ENCODE data around the gene GLB1L.

GLB1L gene

GRCh38 chr2:219245148-219245898, at the start of gene GLB1L, which contains the start of gene STK16:
Gene GLB1L, minus strand, starts transcription at chr2:219245444. Its CDS starts 1,871 bp downstream, at chr2:219243573.
Gene STK16, plus strand, starts transcription at chr2:219245479. Its CDS starts 521 bp downstream, at chr2:219246000.
- no peak for TF ChIP-seq CTCF (IDR thresholded peaks at IDR 0.05; ENCODE audit: insufficient read depth, low read depth, low read length, missing control alignments)
- peak; percentile 96 for DNase-seq (ENCODE audit: low read depth)
- H3K4me3 ChIP-seq (ENCODE audit: low read depth, low read length), result peak within 1 kb of the TSS; percentile 82

- peak overlapping the region; percentile 46 for H3K4me3 ChIP-seq (ENCODE audit: low read depth, low read length)
- peak; percentile 94 for DNase-seq (ENCODE audit: low read depth)
- TF ChIP-seq CTCF (IDR thresholded peaks at IDR 0.05; ENCODE audit: insufficient read depth, low read depth, low read length, missing control alignments), result peak; percentile 98
These were observed 49.4 kb upstream of the GLB1L start for GRCh38 chr2:219294356-219295351.

- no peak overlapping the region for H3K4me3 ChIP-seq (ENCODE audit: low read depth, low read length)
- no peak for TF ChIP-seq CTCF (IDR thresholded peaks at IDR 0.05; ENCODE audit: insufficient read depth, low read depth, low read length, missing control alignments)
- DNase-seq (ENCODE audit: low read depth), result no peak
These were observed 48.5 kb upstream of the GLB1L start for GRCh38 chr2:219293736-219294231.

GRCh38 chr2:219292616-219293015, 47.4 kb upstream of the GLB1L start:
- no peak overlapping the region for H3K4me3 ChIP-seq (ENCODE audit: low read depth, low read length)
- no peak for TF ChIP-seq CTCF (IDR thresholded peaks at IDR 0.05; ENCODE audit: insufficient read depth, low read depth, low read length, missing control alignments)
- no peak for DNase-seq (ENCODE audit: low read depth)

- no peak for TF ChIP-seq CTCF (IDR thresholded peaks at IDR 0.05; ENCODE audit: insufficient read depth, low read depth, low read length, missing control alignments)
- no peak overlapping the region for H3K4me3 ChIP-seq (ENCODE audit: low read depth, low read length)
- DNase-seq (ENCODE audit: low read depth), result no peak
These were observed 46.8 kb upstream of the GLB1L start for GRCh38 chr2:219291910-219292490.

GRCh38 chr2:219291394-219291793, 46.1 kb upstream of the GLB1L start:
- TF ChIP-seq CTCF (IDR thresholded peaks at IDR 0.05; ENCODE audit: insufficient read depth, low read depth, low read length, missing control alignments), result no peak
- DNase-seq (ENCODE audit: low read depth), result no peak
- H3K4me3 ChIP-seq (ENCODE audit: low read depth, low read length), result no peak overlapping the region

All from GM12865 (cell line).